MM.1S (cell line): Measurements from ENCODE around the gene LPIN2.

Source experiments
- DNase-seq: peaks from one replicate; pipeline ENCODE4 v3.0.0-alpha.2; 2015
- H2AFZ ChIP-seq: fragments of 300-600 bp; sonication (generic); 2 replicates; pipeline ENCODE4 v1.6.0; 2016; ENCODE audit warnings: antibody characterized with exemption, low read length
- H3F3A ChIP-seq: fragments of 300-600 bp; sonication (generic); 2 replicates; pipeline ENCODE4 v1.6.1; 2016; ENCODE audit warnings: mild to moderate bottlenecking, antibody characterized with exemption, low read length, moderate library complexity, mixed read lengths; ENCODE audit not compliant: insufficient read depth
- H3K27ac ChIP-seq: fragments of 300-600 bp; sonication (generic); 2 replicates; pipeline ENCODE4 v1.5.1; 2016; ENCODE audit warnings: mild to moderate bottlenecking, low read length
- H3K27me3 ChIP-seq: fragments of 300-600 bp; sonication (generic); replicated peaks from 2 replicates; pipeline ENCODE4 v1.6.0; 2016; ENCODE audit warnings: low read length; ENCODE audit not compliant: insufficient read depth
- H3K36me3 ChIP-seq: fragments of 300-600 bp; sonication (generic); replicated peaks from 2 replicates; pipeline ENCODE4 v1.6.1; 2016; ENCODE audit warnings: mild to moderate bottlenecking, low read length, mixed read lengths; ENCODE audit not compliant: insufficient read depth
- H3K4me1 ChIP-seq: fragments of 300-600 bp; sonication (generic); 2 replicates; pipeline ENCODE4 v1.6.1; 2016; ENCODE audit warnings: low read length, mixed read lengths
- H3K4me2 ChIP-seq: fragments of 300-600 bp; sonication (generic); 2 replicates; pipeline ENCODE4 v1.6.0; 2016; ENCODE audit warnings: low read depth, low read length
- H3K4me3 ChIP-seq: fragments of 300-600 bp; sonication (generic); 2 replicates; pipeline ENCODE4 v1.5.1; 2016; ENCODE audit warnings: low read length, mixed read lengths
- H3K79me2 ChIP-seq: fragments of 300-600 bp; sonication (generic); 2 replicates; pipeline ENCODE4 v1.6.1; 2016; ENCODE audit warnings: mixed run types, low read length, mixed read lengths
- H3K9ac ChIP-seq: fragments of 300-600 bp; sonication (generic); 2 replicates; pipeline ENCODE4 v1.6.1; 2016; ENCODE audit warnings: low read length, mixed read lengths
- H3K9me2 ChIP-seq: fragments of 300-600 bp; sonication (generic); replicated peaks from 2 replicates; pipeline ENCODE4 v1.6.1; 2016; ENCODE audit warnings: mild to moderate bottlenecking, low read length, mixed read lengths; ENCODE audit not compliant: insufficient read depth
- H3K9me3 ChIP-seq: fragments of 300-600 bp; sonication (generic); replicated peaks from 2 replicates; pipeline ENCODE4 v1.6.1; 2016; ENCODE audit warnings: mild to moderate bottlenecking, low read length, mixed read lengths; ENCODE audit not compliant: insufficient read depth
- H4K20me1 ChIP-seq: fragments of 300-600 bp; sonication (generic); 2 replicates; pipeline ENCODE4 v1.6.1; 2016; ENCODE audit warnings: mild to moderate bottlenecking, low read length, moderate library complexity, mixed read lengths; ENCODE audit not compliant: insufficient read depth
- EZH2 ChIP-seq: fragments of 300-600 bp; sonication (generic); optimal IDR thresholded peaks from 2 replicates; pipeline ENCODE3; 2017; ENCODE audit warnings: low read depth, mild to moderate bottlenecking, antibody characterized with exemption, low read length, mixed read lengths
- EZH2phosphoT487 ChIP-seq: fragments of 300-600 bp; sonication (generic); IDR thresholded peaks from 2 replicates; pipeline ENCODE4 v1.6.1; 2018; ENCODE audit warnings: antibody characterized with exemption, low read length
- TF ChIP-seq, protein P1 (sequence below): fragments of 300-600 bp; sonication (generic); IDR thresholded peaks from 2 replicates; pipeline ENCODE4 v1.5.1; 2016; ENCODE audit warnings: antibody characterized with exemption, low read length, mixed read lengths

Gene LPIN2

GRCh38 chr18:2978661-2979106 lies 34.3 kb downstream of the LPIN2 start:
- H3K9me2 ChIP-seq = no peaks in the 10 kb centered on the region
- H3K9ac ChIP-seq = peak overlapping the region; percentile 29; the same call in 1 of the 2 replicates
- H3K27me3 ChIP-seq = no peaks in the 10 kb centered on the region
- H2AFZ ChIP-seq = peak overlapping the region; percentile 57
- DNase-seq = peak; percentile 12
- no peak for TF ChIP-seq EZH2
- TF ChIP-seq, protein P1, sequence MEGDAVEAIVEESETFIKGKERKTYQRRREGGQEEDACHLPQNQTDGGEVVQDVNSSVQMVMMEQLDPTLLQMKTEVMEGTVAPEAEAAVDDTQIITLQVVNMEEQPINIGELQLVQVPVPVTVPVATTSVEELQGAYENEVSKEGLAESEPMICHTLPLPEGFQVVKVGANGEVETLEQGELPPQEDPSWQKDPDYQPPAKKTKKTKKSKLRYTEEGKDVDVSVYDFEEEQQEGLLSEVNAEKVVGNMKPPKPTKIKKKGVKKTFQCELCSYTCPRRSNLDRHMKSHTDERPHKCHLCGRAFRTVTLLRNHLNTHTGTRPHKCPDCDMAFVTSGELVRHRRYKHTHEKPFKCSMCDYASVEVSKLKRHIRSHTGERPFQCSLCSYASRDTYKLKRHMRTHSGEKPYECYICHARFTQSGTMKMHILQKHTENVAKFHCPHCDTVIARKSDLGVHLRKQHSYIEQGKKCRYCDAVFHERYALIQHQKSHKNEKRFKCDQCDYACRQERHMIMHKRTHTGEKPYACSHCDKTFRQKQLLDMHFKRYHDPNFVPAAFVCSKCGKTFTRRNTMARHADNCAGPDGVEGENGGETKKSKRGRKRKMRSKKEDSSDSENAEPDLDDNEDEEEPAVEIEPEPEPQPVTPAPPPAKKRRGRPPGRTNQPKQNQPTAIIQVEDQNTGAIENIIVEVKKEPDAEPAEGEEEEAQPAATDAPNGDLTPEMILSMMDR = no peak
- no peak for TF ChIP-seq EZH2phosphoT487
- H3K4me2 ChIP-seq = peak overlapping the region; percentile 87
- H3K4me3 ChIP-seq = peak overlapping the region; percentile 56
- no peaks in the 10 kb centered on the region for H3K36me3 ChIP-seq
- H3F3A ChIP-seq = peaks cover 6% of the 10 kb centered on the region; the same call in 1 of the 2 replicates
- peak overlapping the region; percentile 24; the same call in 1 of the 2 replicates for H3K27ac ChIP-seq
- H3K4me1 ChIP-seq = peaks cover 23% of the 10 kb centered on the region
- H4K20me1 ChIP-seq = no peaks in the 10 kb centered on the region
- peaks cover 9% of the 10 kb centered on the region; the same call in 1 of the 2 replicates for H3K79me2 ChIP-seq
- H3K9me3 ChIP-seq = no peaks in the 10 kb centered on the region

- H3K4me2 ChIP-seq = peak overlapping the region; percentile 87
- H3K4me1 ChIP-seq = peaks cover 22% of the 10 kb centered on the region
- DNase-seq = no peak
- no peaks in the 10 kb centered on the region for H3K36me3 ChIP-seq
- no peaks in the 10 kb centered on the region for H3K9me2 ChIP-seq
- H2AFZ ChIP-seq = peak overlapping the region; percentile 57
- H3K9me3 ChIP-seq = no peaks in the 10 kb centered on the region
- H4K20me1 ChIP-seq = no peaks in the 10 kb centered on the region
- H3K4me3 ChIP-seq = peak overlapping the region; percentile 56
- H3K79me2 ChIP-seq = peaks cover 9% of the 10 kb centered on the region; the same call in 1 of the 2 replicates
- peak overlapping the region; percentile 29; the same call in 1 of the 2 replicates for H3K9ac ChIP-seq
- peak overlapping the region; percentile 24; the same call in 1 of the 2 replicates for H3K27ac ChIP-seq
- H3F3A ChIP-seq = peaks cover 6% of the 10 kb centered on the region; the same call in 1 of the 2 replicates
- H3K27me3 ChIP-seq = no peaks in the 10 kb centered on the region
- TF ChIP-seq, protein P1 = no peak
- TF ChIP-seq EZH2 (no peak), EZH2phosphoT487 (no peak)
Measured at GRCh38 chr18:2978208-2978607, 34.7 kb downstream of the LPIN2 start.

DNA sequence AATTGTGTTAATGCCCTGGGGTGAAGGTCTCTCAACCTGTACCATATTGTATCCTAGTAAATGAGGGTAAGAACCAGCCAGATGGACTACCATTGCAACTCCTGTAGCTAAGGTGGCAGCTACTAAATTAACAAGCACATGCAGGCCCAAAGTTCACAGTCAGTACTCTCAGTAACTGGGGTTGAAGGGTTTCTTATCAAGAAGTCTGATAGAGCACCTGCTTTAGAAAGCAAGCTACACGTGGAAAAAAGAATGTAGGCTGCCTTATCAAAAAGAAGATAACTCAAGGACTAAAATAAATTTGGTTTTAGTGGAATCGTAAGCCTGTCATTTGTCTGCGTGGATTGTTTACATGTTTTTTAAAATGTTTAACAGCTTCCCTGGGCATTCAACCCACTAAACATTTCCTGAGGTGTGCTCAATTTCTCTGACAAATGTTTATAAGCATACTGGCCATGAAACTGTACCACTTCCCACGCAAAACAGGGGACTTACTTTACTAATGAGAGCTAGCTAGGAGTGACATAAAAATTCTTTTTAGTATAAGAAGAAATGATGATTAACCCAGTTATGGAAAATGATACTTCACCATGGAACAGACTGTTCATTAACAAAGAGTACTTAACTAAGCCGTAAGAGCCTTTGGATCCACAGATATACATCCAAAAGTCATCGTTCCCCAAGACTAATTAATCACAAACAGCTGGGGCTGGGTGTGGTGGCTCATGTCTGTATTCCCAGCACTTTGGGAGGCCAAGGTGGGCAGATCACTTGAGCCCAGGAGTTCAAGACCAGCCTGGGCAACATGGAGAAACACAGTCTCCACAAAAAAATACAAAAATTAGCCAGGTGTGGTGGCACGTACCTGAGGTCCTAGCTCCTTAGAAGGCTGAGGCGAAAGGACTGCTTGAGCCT lies 36.5 kb downstream of the LPIN2 start:
- Histone ChIP-seq H3K9me3 (no peaks in the 10 kb centered on the region), H3K79me2 (peaks cover 9% of the 10 kb centered on the region; the same call in 1 of the 2 replicates), H3K4me3 (no peak overlapping the region), H3K36me3 (no peaks in the 10 kb centered on the region), H3K9me2 (no peaks in the 10 kb centered on the region), H4K20me1 (no peaks in the 10 kb centered on the region), H3K27me3 (no peaks in the 10 kb centered on the region), H3K9ac (no peak overlapping the region), H3F3A (peaks cover 6% of the 10 kb centered on the region; the same call in 1 of the 2 replicates), H2AFZ (no peak overlapping the region), H3K4me2 (no peak overlapping the region), H3K4me1 (peaks cover 12% of the 10 kb centered on the region), H3K27ac (no peak overlapping the region)
- DNase-seq = no peak
- TF ChIP-seq, protein P1 = no peak
- no peak for TF ChIP-seq EZH2phosphoT487
- TF ChIP-seq EZH2 = no peak
